Measurements from ENCODE around the gene CDC25B. TPM values are rescaled to one million over a fixed set of nuclear protein-coding genes. Genes with fewer than 3 reads are reported as not detected.
A peak's percentile ranks its signal among the peaks of the same experiment; 100 is the strongest.

CDC25B gene
- total and polyA plus RNA-seq, 2 of the 13 experiments (the other 11 are each of a cell fraction or from before 2014, with no cell fraction given): 14.5 to 19.4 TPM

DNA sequence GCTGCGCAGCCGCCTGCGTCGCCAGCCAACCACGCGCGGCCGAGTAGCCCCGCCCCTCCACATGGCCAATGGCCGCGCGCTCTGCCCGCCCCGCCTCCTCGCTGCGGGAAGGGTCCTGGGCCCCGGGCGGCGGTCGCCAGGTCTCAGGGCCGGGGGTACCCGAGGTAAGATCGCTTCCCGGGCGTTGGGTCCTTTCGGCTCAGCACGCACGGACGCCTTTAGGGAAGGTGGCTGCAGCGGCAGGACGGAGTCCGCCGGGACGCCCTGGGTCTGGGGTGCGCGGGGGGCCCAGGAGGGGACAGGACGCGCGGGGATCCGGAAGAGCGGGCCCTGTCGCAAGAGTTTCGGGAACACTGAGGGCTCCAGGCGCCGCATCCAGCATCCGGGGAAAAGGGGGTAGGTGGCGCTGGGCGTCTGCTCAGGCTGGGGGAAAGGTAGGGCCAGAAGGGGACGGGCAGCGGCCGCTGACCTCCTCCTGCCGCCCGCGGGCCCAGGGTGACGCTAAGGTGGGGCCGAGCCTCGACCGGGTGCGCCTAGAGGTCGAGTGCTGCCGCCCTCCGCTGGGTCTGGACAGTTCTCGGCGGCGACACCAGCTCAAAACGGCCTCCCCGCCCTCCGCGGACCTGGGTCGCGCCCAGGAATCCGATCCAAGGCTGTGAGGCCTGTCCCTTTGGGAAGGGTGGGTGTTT, 50.8 kb downstream of the CDC25B start, which contains the start of gene MAVS (continued):
- TF ChIP-seq, protein P1, sequence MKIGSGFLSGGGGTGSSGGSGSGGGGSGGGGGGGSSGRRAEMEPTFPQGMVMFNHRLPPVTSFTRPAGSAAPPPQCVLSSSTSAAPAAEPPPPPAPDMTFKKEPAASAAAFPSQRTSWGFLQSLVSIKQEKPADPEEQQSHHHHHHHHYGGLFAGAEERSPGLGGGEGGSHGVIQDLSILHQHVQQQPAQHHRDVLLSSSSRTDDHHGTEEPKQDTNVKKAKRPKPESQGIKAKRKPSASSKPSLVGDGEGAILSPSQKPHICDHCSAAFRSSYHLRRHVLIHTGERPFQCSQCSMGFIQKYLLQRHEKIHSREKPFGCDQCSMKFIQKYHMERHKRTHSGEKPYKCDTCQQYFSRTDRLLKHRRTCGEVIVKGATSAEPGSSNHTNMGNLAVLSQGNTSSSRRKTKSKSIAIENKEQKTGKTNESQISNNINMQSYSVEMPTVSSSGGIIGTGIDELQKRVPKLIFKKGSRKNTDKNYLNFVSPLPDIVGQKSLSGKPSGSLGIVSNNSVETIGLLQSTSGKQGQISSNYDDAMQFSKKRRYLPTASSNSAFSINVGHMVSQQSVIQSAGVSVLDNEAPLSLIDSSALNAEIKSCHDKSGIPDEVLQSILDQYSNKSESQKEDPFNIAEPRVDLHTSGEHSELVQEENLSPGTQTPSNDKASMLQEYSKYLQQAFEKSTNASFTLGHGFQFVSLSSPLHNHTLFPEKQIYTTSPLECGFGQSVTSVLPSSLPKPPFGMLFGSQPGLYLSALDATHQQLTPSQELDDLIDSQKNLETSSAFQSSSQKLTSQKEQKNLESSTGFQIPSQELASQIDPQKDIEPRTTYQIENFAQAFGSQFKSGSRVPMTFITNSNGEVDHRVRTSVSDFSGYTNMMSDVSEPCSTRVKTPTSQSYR (CRISPR knock-in tag; IDR thresholded peaks at IDR 0.05; ENCODE audit: borderline replicate concordance): peak; percentile 20; the same call in 1 of the 2 replicates
- TF ChIP-seq, protein P2, sequence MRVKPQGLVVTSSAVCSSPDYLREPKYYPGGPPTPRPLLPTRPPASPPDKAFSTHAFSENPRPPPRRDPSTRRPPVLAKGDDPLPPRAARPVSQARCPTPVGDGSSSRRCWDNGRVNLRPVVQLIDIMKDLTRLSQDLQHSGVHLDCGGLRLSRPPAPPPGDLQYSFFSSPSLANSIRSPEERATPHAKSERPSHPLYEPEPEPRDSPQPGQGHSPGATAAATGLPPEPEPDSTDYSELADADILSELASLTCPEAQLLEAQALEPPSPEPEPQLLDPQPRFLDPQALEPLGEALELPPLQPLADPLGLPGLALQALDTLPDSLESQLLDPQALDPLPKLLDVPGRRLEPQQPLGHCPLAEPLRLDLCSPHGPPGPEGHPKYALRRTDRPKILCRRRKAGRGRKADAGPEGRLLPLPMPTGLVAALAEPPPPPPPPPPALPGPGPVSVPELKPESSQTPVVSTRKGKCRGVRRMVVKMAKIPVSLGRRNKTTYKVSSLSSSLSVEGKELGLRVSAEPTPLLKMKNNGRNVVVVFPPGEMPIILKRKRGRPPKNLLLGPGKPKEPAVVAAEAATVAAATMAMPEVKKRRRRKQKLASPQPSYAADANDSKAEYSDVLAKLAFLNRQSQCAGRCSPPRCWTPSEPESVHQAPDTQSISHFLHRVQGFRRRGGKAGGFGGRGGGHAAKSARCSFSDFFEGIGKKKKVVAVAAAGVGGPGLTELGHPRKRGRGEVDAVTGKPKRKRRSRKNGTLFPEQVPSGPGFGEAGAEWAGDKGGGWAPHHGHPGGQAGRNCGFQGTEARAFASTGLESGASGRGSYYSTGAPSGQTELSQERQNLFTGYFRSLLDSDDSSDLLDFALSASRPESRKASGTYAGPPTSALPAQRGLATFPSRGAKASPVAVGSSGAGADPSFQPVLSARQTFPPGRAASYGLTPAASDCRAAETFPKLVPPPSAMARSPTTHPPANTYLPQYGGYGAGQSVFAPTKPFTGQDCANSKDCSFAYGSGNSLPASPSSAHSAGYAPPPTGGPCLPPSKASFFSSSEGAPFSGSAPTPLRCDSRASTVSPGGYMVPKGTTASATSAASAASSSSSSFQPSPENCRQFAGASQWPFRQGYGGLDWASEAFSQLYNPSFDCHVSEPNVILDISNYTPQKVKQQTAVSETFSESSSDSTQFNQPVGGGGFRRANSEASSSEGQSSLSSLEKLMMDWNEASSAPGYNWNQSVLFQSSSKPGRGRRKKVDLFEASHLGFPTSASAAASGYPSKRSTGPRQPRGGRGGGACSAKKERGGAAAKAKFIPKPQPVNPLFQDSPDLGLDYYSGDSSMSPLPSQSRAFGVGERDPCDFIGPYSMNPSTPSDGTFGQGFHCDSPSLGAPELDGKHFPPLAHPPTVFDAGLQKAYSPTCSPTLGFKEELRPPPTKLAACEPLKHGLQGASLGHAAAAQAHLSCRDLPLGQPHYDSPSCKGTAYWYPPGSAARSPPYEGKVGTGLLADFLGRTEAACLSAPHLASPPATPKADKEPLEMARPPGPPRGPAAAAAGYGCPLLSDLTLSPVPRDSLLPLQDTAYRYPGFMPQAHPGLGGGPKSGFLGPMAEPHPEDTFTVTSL (CRISPR knock-in tag; IDR thresholded peaks at IDR 0.05; ENCODE audit: borderline replicate concordance): peak; percentile 61
- TF ChIP-seq ZNF441 (CRISPR knock-in tag; IDR thresholded peaks at IDR 0.05; ENCODE audit: borderline replicate concordance): no peak; the same call in 1 of the 2 replicates
- TF ChIP-seq, protein P3, sequence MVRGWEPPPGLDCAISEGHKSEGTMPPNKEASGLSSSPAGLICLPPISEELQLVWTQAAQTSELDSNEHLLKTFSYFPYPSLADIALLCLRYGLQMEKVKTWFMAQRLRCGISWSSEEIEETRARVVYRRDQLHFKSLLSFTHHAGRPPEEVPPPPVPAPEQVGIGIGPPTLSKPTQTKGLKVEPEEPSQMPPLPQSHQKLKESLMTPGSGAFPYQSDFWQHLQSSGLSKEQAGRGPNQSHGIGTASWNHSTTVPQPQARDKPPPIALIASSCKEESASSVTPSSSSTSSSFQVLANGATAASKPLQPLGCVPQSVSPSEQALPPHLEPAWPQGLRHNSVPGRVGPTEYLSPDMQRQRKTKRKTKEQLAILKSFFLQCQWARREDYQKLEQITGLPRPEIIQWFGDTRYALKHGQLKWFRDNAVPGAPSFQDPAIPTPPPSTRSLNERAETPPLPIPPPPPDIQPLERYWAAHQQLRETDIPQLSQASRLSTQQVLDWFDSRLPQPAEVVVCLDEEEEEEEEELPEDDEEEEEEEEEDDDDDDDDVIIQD (CRISPR knock-in tag; IDR thresholded peaks at IDR 0.05; ENCODE audit: low read depth): peak; percentile 44
- TF ChIP-seq ZNF101 (CRISPR knock-in tag; IDR thresholded peaks at IDR 0.05; ENCODE audit: borderline replicate concordance, low read depth): no peak
- TF ChIP-seq CBFB (CRISPR knock-in tag; IDR thresholded peaks at IDR 0.05): peak; percentile 79
- no peak for TF ChIP-seq PCBP2 (optimal IDR thresholded peaks at IDR 0.05; ENCODE audit: low read depth, low read length, poor library complexity, severe bottlenecking)
- TF ChIP-seq HOXA7 (CRISPR knock-in tag; IDR thresholded peaks at IDR 0.05): peak; percentile 33; the same call in 1 of the 2 replicates
- 0 out of 2 replicates have a peak, but pooled peaks have one; percentile 57 for TF ChIP-seq CHCHD3 (CRISPR knock-in tag; IDR thresholded peaks at IDR 0.05)
- TF ChIP-seq, protein P4, sequence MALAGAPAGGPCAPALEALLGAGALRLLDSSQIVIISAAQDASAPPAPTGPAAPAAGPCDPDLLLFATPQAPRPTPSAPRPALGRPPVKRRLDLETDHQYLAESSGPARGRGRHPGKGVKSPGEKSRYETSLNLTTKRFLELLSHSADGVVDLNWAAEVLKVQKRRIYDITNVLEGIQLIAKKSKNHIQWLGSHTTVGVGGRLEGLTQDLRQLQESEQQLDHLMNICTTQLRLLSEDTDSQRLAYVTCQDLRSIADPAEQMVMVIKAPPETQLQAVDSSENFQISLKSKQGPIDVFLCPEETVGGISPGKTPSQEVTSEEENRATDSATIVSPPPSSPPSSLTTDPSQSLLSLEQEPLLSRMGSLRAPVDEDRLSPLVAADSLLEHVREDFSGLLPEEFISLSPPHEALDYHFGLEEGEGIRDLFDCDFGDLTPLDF (CRISPR knock-in tag; IDR thresholded peaks at IDR 0.05): peak; percentile 53
- peak; percentile 90 for TF ChIP-seq MXD4 (CRISPR knock-in tag; IDR thresholded peaks at IDR 0.05)
- peak; percentile 91 for TF ChIP-seq KAT8 (CRISPR knock-in tag; IDR thresholded peaks at IDR 0.05)
- peak; percentile 98; the same call in 1 of the 2 replicates for TF ChIP-seq NCOA1 (CRISPR knock-in tag; IDR thresholded peaks at IDR 0.05)
- TF ChIP-seq ZNF557 (CRISPR knock-in tag; IDR thresholded peaks at IDR 0.05): peak; percentile 50; the same call in 1 of the 2 replicates
- no peak for TF ChIP-seq ZNF180 (CRISPR knock-in tag; IDR thresholded peaks at IDR 0.05; ENCODE audit: borderline replicate concordance, low read depth)
- no peak; the same call in none of the 2 replicates for TF ChIP-seq KLF15 (CRISPR knock-in tag; IDR thresholded peaks at IDR 0.05; ENCODE audit: borderline replicate concordance)
- TF ChIP-seq ZNF556 (CRISPR knock-in tag; IDR thresholded peaks at IDR 0.05; ENCODE audit: borderline replicate concordance): 0 out of 2 replicates have a peak, but pooled peaks have one; percentile 25
- peak; percentile 100 for TF ChIP-seq POLR2G (IDR thresholded peaks at IDR 0.05; ENCODE audit: low read depth, low read length)

All from HepG2 (cell line).